Stimulated activated CD8-positive, alpha-beta memory T cell treated with anti-CD3 and anti-CD28 coated beads, Interleukin-4, amount 100 ng/mL, for 4 hours (primary cell): ENCODE measurements around the gene SLC6A18.
"Not testable (repeated sequence)": the region's sequence is repeated elsewhere in the genome, so short reads cannot be mapped to it uniquely, and the experiment has no call there.

Experiments used
- DNase-seq, 2 donors: peaks; one replicate each; pipeline ENCODE4 v3.0.0-alpha.2; 2020; ENCODE audit warnings: low read depth in 2 of 2, low spot score in 1 of 2

The SLC6A18 gene

GRCh38 chr5:1290956-1291355 lies 65.8 kb downstream of the SLC6A18 start:
- DNase-seq = not testable (repeated sequence)

- DNase-seq = no peak
Measured at GRCh38 chr5:1291611-1292080, 66.5 kb downstream of the SLC6A18 start.

- DNase-seq = no peak
Measured at GRCh38 chr5:1292139-1292538, 67.0 kb downstream of the SLC6A18 start.

GRCh38 chr5:1292846-1293415 lies 67.8 kb downstream of the SLC6A18 start:
- DNase-seq = no peak

- no peak for DNase-seq
Measured at GRCh38 chr5:1293416-1294205, 68.4 kb downstream of the SLC6A18 start.

GRCh38 chr5:1294206-1294834 lies 69.1 kb downstream of the SLC6A18 start:
- no peak for DNase-seq

GRCh38 chr5:1294835-1295649 lies 69.9 kb downstream of the SLC6A18 start, which contains the start of gene TERT:
TERT (minus strand) TSS chr5:1295068; CDS start chr5:1294989, 79 bp downstream.
- DNase-seq = peak; percentile 60 to 62

GRCh38 chr5:1295650-1296037 lies 70.5 kb downstream of the SLC6A18 start:
- DNase-seq = no peak
